Activated CD8-positive, alpha-beta memory T cell treated with anti-CD3 and anti-CD28 coated beads, Interleukin-2, amount 50 U/mL, for 4 hours (primary cell): Measurements from ENCODE around the gene TRIM6.
"Not testable (repeated sequence)": the region's sequence is repeated elsewhere in the genome, so short reads cannot be mapped to it uniquely, and the experiment has no call there.

Source experiments
- DNase-seq: peaks from one replicate; pipeline ENCODE4 v3.0.0-alpha.2; 2020

The TRIM6 gene

GRCh38 chr11:5596607-5597201 is at the start of gene TRIM6:
TRIM6 (plus strand) TSS chr11:5596637; CDS start chr11:5596898, 261 bp downstream.
- no peak for DNase-seq

- DNase-seq = no peak
Measured at GRCh38 chr11:5547982-5548381, 48.5 kb upstream of the TRIM6 start.

GRCh38 chr11:5548440-5548839 is 48.0 kb upstream of the TRIM6 start, which contains the start of gene OR52H1:
OR52H1 (minus strand) TSS chr11:5548540; CDS start chr11:5545505, 3,035 bp downstream.
- no peak for DNase-seq

- DNase-seq = no peak
Measured at GRCh38 chr11:5550440-5551095, 45.9 kb upstream of the TRIM6 start.

GRCh38 chr11:5553343-5553742 is 43.1 kb upstream of the TRIM6 start:
- no peak for DNase-seq

- no peak for DNase-seq
Measured at GRCh38 chr11:5556596-5557188, 39.7 kb upstream of the TRIM6 start.

GRCh38 chr11:5557751-5558150 is 38.7 kb upstream of the TRIM6 start:
- DNase-seq = no peak

GRCh38 chr11:5564259-5565019 is 32.0 kb upstream of the TRIM6 start:
- no peak for DNase-seq

- no peak for DNase-seq
Measured at GRCh38 chr11:5574654-5575053, 21.8 kb upstream of the TRIM6 start.

GRCh38 chr11:5575152-5575551 is 21.3 kb upstream of the TRIM6 start:
- no peak for DNase-seq

GRCh38 chr11:5577101-5577500 is 19.3 kb upstream of the TRIM6 start:
- DNase-seq = no peak

- DNase-seq = no peak
Measured at GRCh38 chr11:5580577-5580976, 15.9 kb upstream of the TRIM6 start, which contains the start of gene OR52B6. OR52B6 (plus strand) TSS chr11:5580877; CDS start chr11:5580877, 0 bp downstream.

GRCh38 chr11:5581014-5581413 is 15.4 kb upstream of the TRIM6 start:
- no peak for DNase-seq

GRCh38 chr11:5584458-5584857 is 12.0 kb upstream of the TRIM6 start:
- not testable (repeated sequence) for DNase-seq

- DNase-seq = not testable (repeated sequence)
Measured at GRCh38 chr11:5589906-5590305, 6.5 kb upstream of the TRIM6 start.

- DNase-seq = no peak
Measured at GRCh38 chr11:5591613-5592012, 4.8 kb upstream of the TRIM6 start.

- no peak for DNase-seq
Measured at GRCh38 chr11:5592615-5593014, 3.8 kb upstream of the TRIM6 start.

- no peak for DNase-seq
Measured at GRCh38 chr11:5593146-5593545, 3.3 kb upstream of the TRIM6 start.

- DNase-seq = no peak
Measured at GRCh38 chr11:5597953-5598352, 1.5 kb downstream of the TRIM6 start.

- peak; percentile 51 for DNase-seq
Measured at GRCh38 chr11:5600374-5600851, 4.0 kb downstream of the TRIM6 start.

- not testable (repeated sequence) for DNase-seq
Measured at GRCh38 chr11:5602791-5603190, 6.4 kb downstream of the TRIM6 start.

GRCh38 chr11:5603326-5603725 is 6.9 kb downstream of the TRIM6 start:
- DNase-seq = no peak

GRCh38 chr11:5604896-5605295 is 8.5 kb downstream of the TRIM6 start:
- no peak for DNase-seq
